ENCODE results near the gene C2orf66. TPM values are rescaled to one million over a fixed set of nuclear protein-coding genes. Genes with fewer than 3 reads are reported as not detected.

Gene C2orf66
- 0.05 to 0.17 TPM (median 0.12 TPM) in 4 of 5 replicates, not detected in the other for total RNA-seq (2022; extraction: Qiagen RNA extraction; ENCODE audit: low read depth)

GRCh38 chr2:196809260-196809659 lies at the start of gene C2orf66:
Gene C2orf66 (minus strand): TSS chr2:196809355. CDS start chr2:196809336, 19 bp downstream.

Other genes starting within 250 kb of the C2orf66 start
- gene HECW2, start 215.8 kb downstream of the C2orf66 start, total RNA-seq (2022; extraction: Qiagen RNA extraction; ENCODE audit: low read depth) = 1.9 to 3.0 TPM (median 2.1 TPM) in 5 replicates
- 4.5 to 6.0 TPM (median 4.9 TPM) in 5 replicates for gene CCDC150, start 169.6 kb downstream of the C2orf66 start, total RNA-seq (2022; extraction: Qiagen RNA extraction; ENCODE audit: low read depth)
- 18.6 to 28.0 TPM (median 20.9 TPM) in 5 replicates for gene GTF3C3, start 9.7 kb downstream of the C2orf66 start, total RNA-seq (2022; extraction: Qiagen RNA extraction; ENCODE audit: low read depth)
- 1.7 to 3.6 TPM (median 3.2 TPM) in 5 replicates for gene PGAP1, start 117.4 kb upstream of the C2orf66 start, total RNA-seq (2022; extraction: Qiagen RNA extraction; ENCODE audit: low read depth)